ENCODE results near the gene CARD11.

The CARD11 gene

DNA sequence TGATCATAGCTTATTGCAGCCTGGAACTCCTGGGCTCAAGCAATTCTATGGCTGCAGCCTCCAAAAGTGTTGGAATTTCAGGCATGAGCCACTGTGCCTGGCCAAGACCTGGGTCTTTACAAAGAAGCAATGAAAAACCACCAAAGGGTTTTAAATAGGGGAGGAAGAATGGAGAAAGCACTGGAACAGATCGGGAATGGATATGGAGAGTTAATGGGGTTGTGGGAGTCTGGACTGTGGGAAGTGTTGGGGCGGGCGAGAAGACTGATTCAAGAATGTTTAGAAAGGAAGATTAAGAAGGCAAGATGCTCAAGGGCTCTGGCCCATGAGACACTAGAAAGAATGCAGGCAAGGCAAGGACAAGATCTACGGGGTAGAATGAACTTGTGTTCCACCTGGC lies 98.5 kb downstream of the CARD11 start:
- FAIRE-seq (no peak), DNase-seq (ENCODE audit: insufficient read length, low spot score) (no peak)
- TF ChIP-seq, protein P1, sequence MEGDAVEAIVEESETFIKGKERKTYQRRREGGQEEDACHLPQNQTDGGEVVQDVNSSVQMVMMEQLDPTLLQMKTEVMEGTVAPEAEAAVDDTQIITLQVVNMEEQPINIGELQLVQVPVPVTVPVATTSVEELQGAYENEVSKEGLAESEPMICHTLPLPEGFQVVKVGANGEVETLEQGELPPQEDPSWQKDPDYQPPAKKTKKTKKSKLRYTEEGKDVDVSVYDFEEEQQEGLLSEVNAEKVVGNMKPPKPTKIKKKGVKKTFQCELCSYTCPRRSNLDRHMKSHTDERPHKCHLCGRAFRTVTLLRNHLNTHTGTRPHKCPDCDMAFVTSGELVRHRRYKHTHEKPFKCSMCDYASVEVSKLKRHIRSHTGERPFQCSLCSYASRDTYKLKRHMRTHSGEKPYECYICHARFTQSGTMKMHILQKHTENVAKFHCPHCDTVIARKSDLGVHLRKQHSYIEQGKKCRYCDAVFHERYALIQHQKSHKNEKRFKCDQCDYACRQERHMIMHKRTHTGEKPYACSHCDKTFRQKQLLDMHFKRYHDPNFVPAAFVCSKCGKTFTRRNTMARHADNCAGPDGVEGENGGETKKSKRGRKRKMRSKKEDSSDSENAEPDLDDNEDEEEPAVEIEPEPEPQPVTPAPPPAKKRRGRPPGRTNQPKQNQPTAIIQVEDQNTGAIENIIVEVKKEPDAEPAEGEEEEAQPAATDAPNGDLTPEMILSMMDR (IDR thresholded peaks at IDR 0.05; ENCODE audit: insufficient read depth, missing control alignments) = no peak

DNA sequence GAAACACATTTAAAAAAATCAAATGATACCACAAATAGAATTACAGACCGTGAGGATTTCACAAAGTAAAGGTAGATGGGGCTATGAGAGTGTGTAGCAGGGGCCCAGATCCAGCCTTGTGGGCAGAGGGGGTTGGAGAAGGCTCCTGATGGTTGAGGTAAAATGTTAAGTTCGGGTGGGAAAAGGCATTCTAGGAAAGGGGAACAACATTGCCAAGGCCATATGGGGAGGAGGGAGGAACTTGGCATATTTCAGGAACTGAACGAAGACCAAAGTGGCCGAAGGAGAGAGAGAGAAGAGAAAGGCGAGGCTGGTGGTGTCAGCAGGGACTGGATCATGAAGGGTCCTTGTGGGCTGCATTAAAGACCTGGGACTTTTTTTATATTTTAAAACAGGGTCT lies 98.9 kb downstream of the CARD11 start:
- no peak for FAIRE-seq
- TF ChIP-seq, protein P1 (IDR thresholded peaks at IDR 0.05; ENCODE audit: insufficient read depth, missing control alignments) = no peak
- DNase-seq (ENCODE audit: insufficient read length, low spot score) = no peak

DNA sequence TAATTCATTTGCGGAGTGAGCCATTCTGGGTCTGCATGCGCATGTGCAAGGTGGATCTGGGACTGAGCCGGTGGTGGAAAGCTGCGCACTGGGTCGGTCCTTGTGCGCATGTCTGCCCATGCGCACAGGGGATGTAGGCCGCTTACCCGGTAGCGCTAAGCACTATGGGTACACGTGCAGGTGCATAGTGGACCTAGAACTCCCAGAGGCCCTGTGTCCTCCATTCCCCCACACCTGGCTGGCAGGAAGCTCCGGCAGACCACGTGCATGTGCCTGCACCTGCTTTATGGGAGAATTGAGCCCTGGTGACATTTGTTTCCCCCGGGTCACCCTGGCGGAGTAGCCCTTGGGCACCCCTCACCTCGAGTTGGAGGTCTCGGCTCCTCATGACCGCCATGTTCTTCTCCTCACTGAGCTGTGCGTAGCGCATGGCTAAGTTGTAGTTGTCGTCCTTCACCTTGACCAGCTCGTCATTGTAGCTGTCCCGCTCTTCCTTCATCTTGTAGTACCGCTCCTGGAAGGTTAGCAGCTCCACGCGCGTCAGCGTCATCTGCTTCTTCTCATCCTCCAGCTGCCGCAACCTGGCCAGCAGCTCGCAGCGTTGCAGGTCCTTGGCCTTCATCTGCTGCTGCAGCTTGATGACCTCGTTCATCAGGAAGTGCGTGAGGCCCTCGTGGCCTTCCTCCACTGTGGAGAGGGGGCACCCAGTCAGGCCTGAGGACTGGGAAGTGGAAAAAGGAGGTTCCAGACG lies 99.6 kb downstream of the CARD11 start:
- TF ChIP-seq, protein P1 (IDR thresholded peaks at IDR 0.05; ENCODE audit: insufficient read depth, missing control alignments) = no peak
- FAIRE-seq (no peak), DNase-seq (ENCODE audit: insufficient read length, low spot score) (no peak)

GRCh38 chr7:2941216-2941859 lies 102.3 kb downstream of the CARD11 start:
- TF ChIP-seq, protein P1 (IDR thresholded peaks at IDR 0.05; ENCODE audit: insufficient read depth, missing control alignments) = no peak
- DNase-seq (ENCODE audit: insufficient read length, low spot score) = no peak
- FAIRE-seq = no peak

- TF ChIP-seq, protein P1 (IDR thresholded peaks at IDR 0.05; ENCODE audit: insufficient read depth, missing control alignments) = no peak
- FAIRE-seq = no peak
- DNase-seq (ENCODE audit: insufficient read length, low spot score) = no peak
Measured at GRCh38 chr7:2940466-2940865, 103.2 kb downstream of the CARD11 start.

DNA sequence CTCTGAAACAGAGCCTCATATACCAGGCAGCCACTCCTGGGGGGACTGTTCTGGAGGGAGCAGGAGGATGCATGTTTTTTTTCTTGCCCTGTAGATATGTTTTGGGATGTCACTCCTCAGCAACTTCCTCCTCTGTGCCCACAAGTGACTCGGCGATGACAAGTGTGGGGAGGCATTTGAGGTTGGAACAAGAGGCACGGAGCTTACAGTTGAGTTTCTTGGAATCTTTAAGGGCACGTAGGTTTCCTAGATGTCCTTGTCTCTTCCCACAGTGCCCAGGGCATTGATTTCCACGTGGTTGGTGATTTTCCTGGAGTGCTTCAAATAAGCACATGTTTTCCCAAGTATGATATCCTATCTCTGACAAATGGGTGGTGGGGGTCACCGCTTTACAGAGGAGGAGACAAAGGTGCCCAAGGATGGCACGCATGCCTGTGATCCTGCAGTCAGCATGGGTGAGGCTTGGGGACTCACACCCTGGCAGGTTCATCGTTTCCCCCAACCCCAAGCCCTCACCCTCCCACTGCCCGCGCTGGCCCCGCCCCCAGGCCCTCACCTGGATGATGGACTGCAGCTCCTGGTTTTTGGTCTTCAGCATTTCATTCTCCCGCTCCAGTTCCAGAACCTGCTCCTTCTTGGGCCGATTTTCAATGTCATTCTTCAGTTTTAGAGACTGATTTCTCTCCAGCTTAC lies 104.3 kb downstream of the CARD11 start:
- DNase-seq (ENCODE audit: insufficient read length, low spot score) (no peak), FAIRE-seq (no peak)
- TF ChIP-seq, protein P1 (IDR thresholded peaks at IDR 0.05; ENCODE audit: insufficient read depth, missing control alignments) = no peak
